SK-N-SH treated with all-trans-retinoic acid at 6 μM for 48 hours (cell line): ENCODE results near the gene CCDC68.

ENCODE experiments used
- BACH2 ChIP-seq: fragments of 250-450 bp; sonication (Bioruptor Pico); IDR thresholded peaks from 2 replicates; pipeline ENCODE4 v1.9.0; 2021; ENCODE audit warnings: mild to moderate bottlenecking, borderline replicate concordance
- TOX ChIP-seq: fragments of 250-450 bp; sonication (Bioruptor Pico); IDR thresholded peaks from 2 replicates; pipeline ENCODE4 v1.8.0; 2021; ENCODE audit warnings: mild to moderate bottlenecking, moderate library complexity, borderline replicate concordance
- ZFP3 ChIP-seq: fragments of 250-450 bp; sonication (Bioruptor Pico); IDR thresholded peaks from 2 replicates; pipeline ENCODE4 v1.5.0; 2020; ENCODE audit warnings: mild to moderate bottlenecking, moderate library complexity
- ZNF70 ChIP-seq: fragments of 450-650 bp; formaldehyde crosslinking; IDR thresholded peaks from 2 replicates; pipeline ENCODE4 v1.5.0; 2020; ENCODE audit warnings: mild to moderate bottlenecking, moderate library complexity
- TF ChIP-seq, protein P1 (sequence below): fragments of 250-450 bp; sonication (Bioruptor Pico); IDR thresholded peaks from 2 replicates; pipeline ENCODE4 v1.8.0; 2020; ENCODE audit warnings: mild to moderate bottlenecking, moderate library complexity, borderline replicate concordance

DNA sequence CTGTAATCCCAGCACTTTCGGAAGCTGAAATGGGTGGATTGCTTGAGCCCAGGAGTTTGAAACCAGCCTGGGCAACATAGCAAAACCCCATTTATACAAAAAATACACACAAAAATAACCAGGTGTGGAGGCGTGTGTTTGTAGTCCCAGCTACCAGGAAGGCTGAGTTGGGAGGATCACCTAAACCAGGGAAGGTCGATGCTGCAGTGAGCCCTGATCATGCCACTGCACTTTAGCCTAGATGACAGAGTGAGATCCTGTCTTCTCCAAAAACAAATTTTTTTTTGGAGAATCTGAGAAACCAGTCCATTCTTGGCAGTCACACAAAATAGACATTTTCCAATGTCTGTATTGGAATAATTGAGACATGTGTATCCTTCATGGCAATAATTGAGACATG, 84.2 kb downstream of the CCDC68 start:
- TF ChIP-seq ZFP3 (no peak), TOX (no peak), BACH2 (no peak), ZNF70 (CRISPR knock-in tag) (no peak)
- TF ChIP-seq, protein P1, sequence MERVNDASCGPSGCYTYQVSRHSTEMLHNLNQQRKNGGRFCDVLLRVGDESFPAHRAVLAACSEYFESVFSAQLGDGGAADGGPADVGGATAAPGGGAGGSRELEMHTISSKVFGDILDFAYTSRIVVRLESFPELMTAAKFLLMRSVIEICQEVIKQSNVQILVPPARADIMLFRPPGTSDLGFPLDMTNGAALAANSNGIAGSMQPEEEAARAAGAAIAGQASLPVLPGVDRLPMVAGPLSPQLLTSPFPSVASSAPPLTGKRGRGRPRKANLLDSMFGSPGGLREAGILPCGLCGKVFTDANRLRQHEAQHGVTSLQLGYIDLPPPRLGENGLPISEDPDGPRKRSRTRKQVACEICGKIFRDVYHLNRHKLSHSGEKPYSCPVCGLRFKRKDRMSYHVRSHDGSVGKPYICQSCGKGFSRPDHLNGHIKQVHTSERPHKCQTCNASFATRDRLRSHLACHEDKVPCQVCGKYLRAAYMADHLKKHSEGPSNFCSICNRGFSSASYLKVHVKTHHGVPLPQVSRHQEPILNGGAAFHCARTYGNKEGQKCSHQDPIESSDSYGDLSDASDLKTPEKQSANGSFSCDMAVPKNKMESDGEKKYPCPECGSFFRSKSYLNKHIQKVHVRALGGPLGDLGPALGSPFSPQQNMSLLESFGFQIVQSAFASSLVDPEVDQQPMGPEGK = no peak
